HG03457 (cell line): Measurements from ENCODE around the gene WDR64.
"Not testable (repeated sequence)": the region's sequence is repeated elsewhere in the genome, so short reads cannot be mapped to it uniquely, and the experiment has no call there.

Source experiments
- ATAC-seq: cut with Tn5 transposase; IDR thresholded peaks from one replicate; pipeline ENCODE4 v1.9.1; 2021; ENCODE audit warnings: moderate number of reproducible peaks; ENCODE audit not compliant: unreplicated experiment

The WDR64 gene

GRCh38 chr1:241782396-241782795 is 130.3 kb downstream of the WDR64 start:
- ATAC-seq: no peak

GRCh38 chr1:241787691-241788090 is 135.6 kb downstream of the WDR64 start:
- ATAC-seq: no peak

- no peak for ATAC-seq
Observed at GRCh38 chr1:241789061-241789460, 137.0 kb downstream of the WDR64 start.

- no peak for ATAC-seq
Observed at GRCh38 chr1:241799416-241799815, 147.3 kb downstream of the WDR64 start.

GRCh38 chr1:241800640-241801039 is 148.6 kb downstream of the WDR64 start:
- ATAC-seq: no peak

GRCh38 chr1:241802863-241803262 is 150.8 kb downstream of the WDR64 start:
- no peak for ATAC-seq

GRCh38 chr1:241804706-241805105 is 152.6 kb downstream of the WDR64 start:
- not testable (repeated sequence) for ATAC-seq

- ATAC-seq: no peak
Observed at GRCh38 chr1:241808265-241808664, 156.2 kb downstream of the WDR64 start.

GRCh38 chr1:241810769-241811405 is 158.8 kb downstream of the WDR64 start:
- no peak for ATAC-seq

- no peak for ATAC-seq
Observed at GRCh38 chr1:241813768-241814320, 161.8 kb downstream of the WDR64 start.

- no peak for ATAC-seq
Observed at GRCh38 chr1:241816008-241816407, 163.9 kb downstream of the WDR64 start.

- ATAC-seq: no peak
Observed at GRCh38 chr1:241817331-241817792, 165.3 kb downstream of the WDR64 start.

- ATAC-seq: no peak
Observed at GRCh38 chr1:241817956-241818612, 166.0 kb downstream of the WDR64 start.

GRCh38 chr1:241819340-241819866 is 167.3 kb downstream of the WDR64 start:
- no peak for ATAC-seq

GRCh38 chr1:241821363-241821762 is 169.3 kb downstream of the WDR64 start:
- no peak for ATAC-seq

GRCh38 chr1:241822846-241823245 is 170.8 kb downstream of the WDR64 start:
- ATAC-seq: no peak

- no peak for ATAC-seq
Observed at GRCh38 chr1:241823925-241824324, 171.8 kb downstream of the WDR64 start.

- no peak for ATAC-seq
Observed at GRCh38 chr1:241825581-241825980, 173.5 kb downstream of the WDR64 start.

GRCh38 chr1:241826613-241827012 is 174.5 kb downstream of the WDR64 start:
- not testable (repeated sequence) for ATAC-seq

- no peak for ATAC-seq
Observed at GRCh38 chr1:241827264-241827663, 175.2 kb downstream of the WDR64 start.

GRCh38 chr1:241828463-241829021 is 176.5 kb downstream of the WDR64 start:
- no peak for ATAC-seq

GRCh38 chr1:241829468-241829867 is 177.4 kb downstream of the WDR64 start:
- no peak for ATAC-seq
